T-helper 22 cell (primary cell): ENCODE data around the gene LRRC66.

ENCODE experiments used
- DNase-seq: peaks from one replicate; pipeline ENCODE4 v3.0.0-alpha.2; 2020; ENCODE audit warnings: low read depth

The LRRC66 gene

GRCh38 chr4:52019936-52020657 is at the start of gene LRRC66:
TSS of gene LRRC66 (minus strand) at chr4:52020363. CDS start at chr4:52017613, 2,750 bp downstream.
- no peak for DNase-seq

GRCh38 chr4:52069571-52069970 is 49.4 kb upstream of the LRRC66 start:
- DNase-seq, result no peak

GRCh38 chr4:52059372-52059771 is 39.2 kb upstream of the LRRC66 start:
- no peak for DNase-seq

- DNase-seq, result no peak
Observed at GRCh38 chr4:52058275-52058674, 38.1 kb upstream of the LRRC66 start.

- no peak for DNase-seq
Observed at GRCh38 chr4:52057196-52057595, 37.0 kb upstream of the LRRC66 start.

GRCh38 chr4:52054254-52054653 is 34.1 kb upstream of the LRRC66 start:
- no peak for DNase-seq

GRCh38 chr4:52052475-52052780 is 32.3 kb upstream of the LRRC66 start:
- no peak for DNase-seq

GRCh38 chr4:52051615-52052474 is 31.7 kb upstream of the LRRC66 start:
- DNase-seq, result no peak

- DNase-seq, result no peak
Observed at GRCh38 chr4:52051213-52051614, 31.1 kb upstream of the LRRC66 start, which contains the start of gene SPATA18. TSS of gene SPATA18 (plus strand) at chr4:52051304. CDS start at chr4:52051705, 401 bp downstream.

GRCh38 chr4:52049266-52049665 is 29.1 kb upstream of the LRRC66 start:
- no peak for DNase-seq

- DNase-seq, result no peak
Observed at GRCh38 chr4:52045028-52045427, 24.9 kb upstream of the LRRC66 start.

GRCh38 chr4:52038103-52038912 is 18.1 kb upstream of the LRRC66 start, which contains the start of gene SGCB:
TSS of gene SGCB (minus strand) at chr4:52038299. CDS start at chr4:52038259, 40 bp downstream.
- peak; percentile 56 for DNase-seq

GRCh38 chr4:52037689-52038102 is 17.5 kb upstream of the LRRC66 start:
- DNase-seq, result no peak

GRCh38 chr4:52036886-52037530 is 16.8 kb upstream of the LRRC66 start:
- no peak for DNase-seq

- DNase-seq, result no peak
Observed at GRCh38 chr4:52035190-52035589, 15.0 kb upstream of the LRRC66 start.

GRCh38 chr4:52032005-52032404 is 11.8 kb upstream of the LRRC66 start:
- DNase-seq, result no peak

- no peak for DNase-seq
Observed at GRCh38 chr4:52028970-52029369, 8.8 kb upstream of the LRRC66 start.

- no peak for DNase-seq
Observed at GRCh38 chr4:52017814-52018213, 2.3 kb downstream of the LRRC66 start.

GRCh38 chr4:52016981-52017380 is 3.2 kb downstream of the LRRC66 start:
- no peak for DNase-seq

GRCh38 chr4:52015366-52015765 is 4.8 kb downstream of the LRRC66 start:
- DNase-seq, result no peak

- DNase-seq, result no peak
Observed at GRCh38 chr4:52014903-52015302, 5.3 kb downstream of the LRRC66 start.

GRCh38 chr4:52012651-52013050 is 7.5 kb downstream of the LRRC66 start:
- DNase-seq, result no peak
